SJSA1 (cell line): ENCODE data around the gene CHRM2. TPM values are rescaled to one million over a fixed set of nuclear protein-coding genes. Genes with fewer than 3 reads are reported as not detected.
A peak's percentile ranks its signal among the peaks of the same experiment; 100 is the strongest.

Experiments used
- DNase-seq, 2 experiments: peaks; one replicate each; pipeline ENCODE4 v3.0.0-alpha.2; 2015 to 2020; ENCODE audit warnings: low spot score in 2 of 2, low read depth in 1 of 2
- H3K27ac ChIP-seq: fragments of 250-450 bp; sonication (Bioruptor Pico); 2 replicates; pipeline ENCODE4 v1.5.1; 2020; ENCODE audit warnings: mild to moderate bottlenecking, moderate library complexity
- H3K27me3 ChIP-seq: fragments of 250-450 bp; sonication (Bioruptor Pico); replicated peaks from 2 replicates; pipeline ENCODE4 v1.5.1; 2020; ENCODE audit warnings: mild to moderate bottlenecking, moderate library complexity
- H3K36me3 ChIP-seq: fragments of 250-450 bp; sonication (Bioruptor Pico); 2 replicates; pipeline ENCODE4 v1.5.1; 2020; ENCODE audit warnings: mild to moderate bottlenecking
- H3K4me1 ChIP-seq: fragments of 250-450 bp; sonication (Bioruptor Pico); replicated peaks from 2 replicates; pipeline ENCODE4 v1.6.1; 2021; ENCODE audit warnings: mild to moderate bottlenecking
- H3K4me3 ChIP-seq: fragments of 250-450 bp; sonication (Bioruptor Pico); 2 replicates; pipeline ENCODE4 v1.5.1; 2020; ENCODE audit warnings: mild to moderate bottlenecking
- H3K9me3 ChIP-seq: fragments of 250-450 bp; sonication (Bioruptor Pico); replicated peaks from 2 replicates; pipeline ENCODE4 v1.5.1; 2020; ENCODE audit warnings: mild to moderate bottlenecking
- total RNA-seq: library from RNA; depleted of rRNA; stranded (reverse); fragments of >200 nt; shearing (Covaris generic); gene quantifications from 2 replicates; pipeline ENCODE4 v1.2.3, GENCODE V29; 2014

CHRM2 gene
- total RNA-seq, 1 experiment from 2014 or later, result 0.24 TPM

GRCh38 chr7:136950331-136950730 lies 81.9 kb downstream of the CHRM2 start:
- no peak overlapping the region for H3K27ac ChIP-seq
- DNase-seq, result no peak
- H3K9me3 ChIP-seq, result peaks cover 4% of the 10 kb centered on the region
- H3K4me1 ChIP-seq, result peaks cover 36% of the 10 kb centered on the region
- H3K27me3 ChIP-seq, result no peaks in the 10 kb centered on the region
- peaks cover 7% of the 10 kb centered on the region for H3K36me3 ChIP-seq
- H3K4me3 ChIP-seq, result no peak overlapping the region

DNA sequence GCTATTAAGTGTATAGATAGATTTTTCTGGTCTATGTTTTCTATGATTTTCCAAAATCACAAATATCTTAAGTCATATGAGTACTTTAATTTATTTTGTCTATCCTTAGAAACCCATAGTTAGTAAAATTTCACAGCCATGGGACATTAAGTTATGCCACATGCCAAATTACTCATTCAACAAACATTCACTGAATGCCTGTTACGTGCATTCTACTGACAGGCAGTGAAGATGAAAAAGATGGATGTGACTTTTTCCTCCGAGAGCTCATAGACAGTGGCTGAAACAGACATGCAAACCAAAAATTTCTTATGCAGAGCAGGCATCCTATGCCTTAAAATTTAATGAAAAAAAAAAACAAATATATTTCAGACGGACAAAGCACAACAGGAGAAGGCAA lies 84.9 kb downstream of the CHRM2 start:
- DNase-seq, result peak in 1 of 2 experiments; percentile 78
- Histone ChIP-seq H3K4me1 (peaks cover 61% of the 10 kb centered on the region), H3K27me3 (no peaks in the 10 kb centered on the region), H3K36me3 (peaks cover 7% of the 10 kb centered on the region), H3K4me3 (no peak overlapping the region), H3K9me3 (peaks cover 4% of the 10 kb centered on the region), H3K27ac (peak overlapping the region; percentile 97)

DNA sequence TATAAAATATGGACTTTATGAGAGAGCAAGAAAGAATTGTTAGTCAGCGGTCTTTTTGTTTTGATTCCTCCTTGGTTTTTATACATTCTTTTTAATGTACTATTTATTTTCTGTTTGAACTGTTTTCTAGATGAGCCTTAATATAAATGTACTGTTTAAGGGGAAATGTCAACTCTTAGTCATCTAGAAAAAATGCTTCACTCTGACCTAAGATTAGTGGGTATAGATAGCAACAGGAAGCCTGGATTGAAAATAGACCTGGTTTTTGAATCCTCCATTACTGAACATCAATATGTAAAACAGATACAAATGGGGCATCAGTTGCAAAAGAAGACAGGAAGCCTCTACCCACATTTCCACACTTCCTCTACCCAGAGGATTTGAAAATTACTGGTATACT lies 87.8 kb downstream of the CHRM2 start:
- H3K27me3 ChIP-seq, result no peaks in the 10 kb centered on the region
- no peak overlapping the region for H3K4me3 ChIP-seq
- DNase-seq, result peak in 1 of 2 experiments; percentile 87
- H3K36me3 ChIP-seq, result peaks cover 7% of the 10 kb centered on the region
- H3K9me3 ChIP-seq, result peaks cover 4% of the 10 kb centered on the region
- H3K27ac ChIP-seq, result peak overlapping the region; percentile 97
- peaks cover 56% of the 10 kb centered on the region for H3K4me1 ChIP-seq

GRCh38 chr7:136956671-136957070 lies 88.2 kb downstream of the CHRM2 start:
- Histone ChIP-seq H3K4me1 (peaks cover 56% of the 10 kb centered on the region), H3K27ac (peak overlapping the region; percentile 97), H3K36me3 (peaks cover 7% of the 10 kb centered on the region), H3K27me3 (no peaks in the 10 kb centered on the region), H3K9me3 (peaks cover 4% of the 10 kb centered on the region), H3K4me3 (no peak overlapping the region)
- peak in 1 of 2 experiments; percentile 85 for DNase-seq

DNA sequence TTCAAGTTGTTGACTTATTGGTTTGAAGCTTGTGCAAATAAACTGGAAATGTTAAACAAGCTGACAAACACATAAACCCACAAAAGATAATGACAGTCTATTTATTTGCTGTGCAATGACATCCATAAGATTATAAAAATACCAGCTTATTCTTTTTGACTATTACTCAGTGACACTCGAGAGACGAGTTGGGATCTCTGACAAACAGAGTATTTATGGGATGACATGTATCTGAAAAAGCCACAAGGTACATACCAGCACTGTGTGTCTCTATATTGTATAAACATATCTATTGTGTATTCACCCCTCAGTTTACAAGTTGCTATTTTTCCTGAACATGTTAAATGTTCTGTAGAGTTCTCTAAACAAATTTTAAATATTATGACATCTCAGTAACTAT lies 88.9 kb downstream of the CHRM2 start:
- peaks cover 4% of the 10 kb centered on the region for H3K9me3 ChIP-seq
- peak overlapping the region; percentile 97 for H3K27ac ChIP-seq
- no peaks in the 10 kb centered on the region for H3K27me3 ChIP-seq
- peaks cover 56% of the 10 kb centered on the region for H3K4me1 ChIP-seq
- DNase-seq, result no peak
- peaks cover 7% of the 10 kb centered on the region for H3K36me3 ChIP-seq
- H3K4me3 ChIP-seq, result no peak overlapping the region

DNA sequence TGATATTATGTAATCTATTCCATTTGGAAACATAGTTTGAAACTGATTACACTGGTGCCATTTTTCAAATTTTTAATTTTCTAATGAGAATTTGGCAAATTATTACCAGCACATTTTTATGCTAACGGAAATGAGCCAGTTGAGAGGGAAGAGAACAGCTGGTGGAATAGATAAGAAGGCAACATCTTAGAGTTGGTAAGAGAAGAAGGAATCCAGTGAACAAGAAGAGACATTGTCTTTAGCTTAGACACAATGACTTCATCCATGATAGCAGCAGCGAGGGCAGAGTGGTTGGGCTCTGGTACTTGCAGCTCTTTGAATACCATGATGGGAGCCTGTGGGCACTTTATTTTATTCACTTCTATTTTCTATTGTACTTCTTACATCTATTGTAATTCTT lies 89.6 kb downstream of the CHRM2 start:
- Histone ChIP-seq H3K4me1 (peaks cover 52% of the 10 kb centered on the region), H3K36me3 (peaks cover 4% of the 10 kb centered on the region), H3K9me3 (peaks cover under 1% of the 10 kb centered on the region), H3K4me3 (no peak overlapping the region), H3K27ac (peak overlapping the region; percentile 97), H3K27me3 (no peaks in the 10 kb centered on the region)
- peak in 1 of 2 experiments; percentile 41 for DNase-seq

- no peak for DNase-seq
- no peaks in the 10 kb centered on the region; the same call in 1 of the 2 replicates for H3K4me1 ChIP-seq
These were observed 95.9 kb downstream of the CHRM2 start for GRCh38 chr7:136964347-136964746.

GRCh38 chr7:136966825-136967224 lies 98.4 kb downstream of the CHRM2 start:
- DNase-seq, result no peak
- Histone ChIP-seq H3K27me3 (no peaks in the 10 kb centered on the region), H3K4me1 (no peaks in the 10 kb centered on the region; the same call in 1 of the 2 replicates), H3K27ac (no peak overlapping the region), H3K4me3 (no peak overlapping the region), H3K36me3 (no peaks in the 10 kb centered on the region), H3K9me3 (no peaks in the 10 kb centered on the region)

More at GRCh38 chr7:136964347-136964746, 95.9 kb downstream of the CHRM2 start:
- no peak overlapping the region for H3K27ac ChIP-seq
- no peaks in the 10 kb centered on the region for H3K27me3 ChIP-seq
- H3K9me3 ChIP-seq, result no peaks in the 10 kb centered on the region
- H3K4me3 ChIP-seq, result no peak overlapping the region
- H3K36me3 ChIP-seq, result no peaks in the 10 kb centered on the region

- Histone ChIP-seq H3K27ac (no peak overlapping the region), H3K4me3 (no peak overlapping the region), H3K9me3 (no peaks in the 10 kb centered on the region), H3K27me3 (no peaks in the 10 kb centered on the region), H3K36me3 (no peaks in the 10 kb centered on the region), H3K4me1 (no peaks in the 10 kb centered on the region)
- no peak for DNase-seq
These were observed 101.3 kb downstream of the CHRM2 start for GRCh38 chr7:136969761-136970160.

GRCh38 chr7:136971776-136972175 lies 103.3 kb downstream of the CHRM2 start:
- H3K4me3 ChIP-seq, result no peak overlapping the region
- H3K27ac ChIP-seq, result no peak overlapping the region
- no peaks in the 10 kb centered on the region for H3K36me3 ChIP-seq
- no peaks in the 10 kb centered on the region for H3K4me1 ChIP-seq
- no peaks in the 10 kb centered on the region for H3K9me3 ChIP-seq
- H3K27me3 ChIP-seq, result no peaks in the 10 kb centered on the region
- no peak for DNase-seq

DNA sequence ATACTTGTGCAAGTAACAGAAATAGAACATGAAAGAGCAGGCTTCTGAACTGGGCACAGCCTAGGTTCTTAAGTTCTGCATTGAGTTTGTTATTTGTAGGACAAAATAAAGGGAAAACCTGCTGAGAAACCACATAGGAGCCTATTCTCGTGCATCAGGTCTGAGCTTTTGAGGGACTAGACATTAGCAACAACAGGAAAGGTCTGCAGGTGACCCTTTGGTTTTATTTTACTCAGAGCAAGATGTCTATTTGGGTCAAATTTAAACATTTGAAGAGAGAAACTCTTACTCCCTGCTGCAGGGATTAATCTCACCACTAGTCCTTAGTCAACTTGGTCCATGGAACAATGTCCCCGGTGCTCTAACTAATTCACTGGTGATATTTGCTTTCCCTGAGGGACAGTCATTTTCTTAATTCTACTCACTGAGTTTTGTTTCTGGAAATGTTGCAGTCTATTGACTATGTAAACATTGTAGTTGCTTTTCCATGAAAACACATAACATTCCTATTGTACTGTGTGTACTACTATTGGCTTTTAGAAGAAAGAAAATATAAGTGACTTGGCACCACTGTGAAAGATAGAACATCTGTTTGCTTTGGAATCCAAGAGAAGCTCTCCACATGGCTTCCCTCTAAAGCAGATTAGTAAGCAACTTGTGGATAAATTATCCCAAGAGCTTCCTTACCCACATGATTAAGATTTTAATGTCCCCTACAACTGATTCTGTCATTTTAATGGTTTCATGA lies 108.2 kb downstream of the CHRM2 start:
- no peaks in the 10 kb centered on the region for H3K4me1 ChIP-seq
- H3K27ac ChIP-seq, result no peak overlapping the region
- no peaks in the 10 kb centered on the region for H3K27me3 ChIP-seq
- H3K36me3 ChIP-seq, result no peaks in the 10 kb centered on the region
- no peak for DNase-seq
- H3K4me3 ChIP-seq, result no peak overlapping the region
- no peaks in the 10 kb centered on the region for H3K9me3 ChIP-seq

GRCh38 chr7:136993377-136993776 lies 124.9 kb downstream of the CHRM2 start:
- no peak overlapping the region for H3K4me3 ChIP-seq
- no peaks in the 10 kb centered on the region for H3K9me3 ChIP-seq
- H3K27ac ChIP-seq, result no peak overlapping the region
- DNase-seq, result no peak
- no peaks in the 10 kb centered on the region for H3K27me3 ChIP-seq
- no peaks in the 10 kb centered on the region for H3K36me3 ChIP-seq
- H3K4me1 ChIP-seq, result peaks cover 15% of the 10 kb centered on the region

- H3K4me1 ChIP-seq, result peaks cover 44% of the 10 kb centered on the region
- H3K36me3 ChIP-seq, result no peaks in the 10 kb centered on the region
- H3K9me3 ChIP-seq, result no peaks in the 10 kb centered on the region
- H3K4me3 ChIP-seq, result no peak overlapping the region
- no peaks in the 10 kb centered on the region for H3K27me3 ChIP-seq
- peak overlapping the region; percentile 92 for H3K27ac ChIP-seq
- peak in 1 of 2 experiments; percentile 48 for DNase-seq
These were observed 129.3 kb downstream of the CHRM2 start for GRCh38 chr7:136997735-136998134.

GRCh38 chr7:136998495-136998894 lies 130.0 kb downstream of the CHRM2 start:
- peaks cover 52% of the 10 kb centered on the region for H3K4me1 ChIP-seq
- DNase-seq, result peak in 1 of 2 experiments; percentile 73
- no peaks in the 10 kb centered on the region for H3K9me3 ChIP-seq
- no peaks in the 10 kb centered on the region for H3K36me3 ChIP-seq
- no peak overlapping the region for H3K4me3 ChIP-seq
- no peaks in the 10 kb centered on the region for H3K27me3 ChIP-seq
- H3K27ac ChIP-seq, result peak overlapping the region; percentile 92
